ENCODE results near the gene PRTFDC1. TPM values are rescaled to one million over a fixed set of nuclear protein-coding genes. Genes with fewer than 3 reads are reported as not detected.

PRTFDC1 gene
- total and polyA plus RNA-seq, 2 donors (not counting 3 experiments of a cell fraction or from before 2014, with no cell fraction given) = 22.0 to 27.0 TPM

DNA sequence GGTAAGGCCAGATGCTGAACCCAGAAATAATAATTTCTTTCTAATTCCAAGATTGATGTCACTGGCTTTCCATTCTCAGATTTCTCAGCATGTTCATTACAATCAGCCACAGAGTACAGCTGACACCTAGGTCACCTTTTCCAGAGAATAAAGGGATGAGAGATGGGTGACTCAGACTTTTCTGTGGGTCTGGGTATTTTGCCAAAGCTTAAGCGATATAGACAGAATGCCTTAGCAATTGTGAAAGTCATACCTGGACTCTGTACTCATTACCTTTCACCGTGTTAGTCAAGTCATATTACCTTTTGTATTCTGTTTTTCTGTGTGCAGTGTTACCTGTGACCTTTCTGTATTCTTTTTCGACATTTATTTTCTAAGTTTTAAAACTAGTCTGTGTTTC is 10.6 kb upstream of the PRTFDC1 start:
- TF ChIP-seq EZH2 (IDR thresholded peaks at IDR 0.05; ENCODE audit: borderline replicate concordance, low read depth, low read length, severe bottlenecking) (no peak), JUN (IDR thresholded peaks at IDR 0.05; ENCODE audit: borderline replicate concordance, insufficient read depth, insufficient read length, low read depth) (no peak), GATA2 (IDR thresholded peaks at IDR 0.05; ENCODE audit: insufficient read depth, insufficient read length, low read depth, low read length) (no peak), MAX (IDR thresholded peaks at IDR 0.05; ENCODE audit: insufficient read depth, insufficient read length) (no peak)
- BruUV-seq (replicated peaks) = no TSS peak
- no peaks in the 10 kb centered on the region for H4K20me1 ChIP-seq (replicated peaks; ENCODE audit: control insufficient read depth, extremely low read depth, insufficient read depth, low read length)
- ChIA-PET POLR2A (interaction anchor here (0.6 kb wide), 1 partner anchor 9 kb away, joined by 3 read pairs; no protein-coding TSS in a partner anchor), CTCF (interaction anchor here (1.4 kb wide), 1 partner anchor 33 kb away, joined by 4 read pairs; no protein-coding TSS in a partner anchor)
- no peak overlapping the region for H3K9ac ChIP-seq (replicated peaks; ENCODE audit: extremely low read depth, insufficient read depth, low read length)
- H3K9me3 ChIP-seq (replicated peaks; ENCODE audit: control insufficient read depth, insufficient read depth, low read length) = no peaks in the 10 kb centered on the region
- H3K4me1 ChIP-seq (ENCODE audit: control insufficient read depth, extremely low read depth, insufficient read depth, low read length) = peaks cover 14% of the 10 kb centered on the region
- H3K4me3 ChIP-seq (replicated peaks in 1 of 3; ENCODE audit: insufficient read depth in 1 of 3, low read depth in 1 of 3, low read length in 3 of 3) = no peak overlapping the region
- dilution Hi-C loops (cut with MboI; ENCODE audit: extremely low pct_ligation_motif_present, low sequenced_read_pairs) = no loop called here
- no peak overlapping the region for H3K4me2 ChIP-seq (ENCODE audit: insufficient read depth, low read length)
- DNase-seq (ENCODE audit: low read depth, low spot score) = no peak
- no peak for FAIRE-seq
- no peaks in the 10 kb centered on the region for H3K27me3 ChIP-seq (ENCODE audit: control insufficient read depth in 2 of 2, insufficient read depth in 2 of 2, low read length in 2 of 2)
- no peak overlapping the region for H2AFZ ChIP-seq (ENCODE audit: low read depth, low read length)
- no peaks in the 10 kb centered on the region for H3K79me2 ChIP-seq (ENCODE audit: control insufficient read depth, insufficient read depth, low read length)
- H3K9me1 ChIP-seq (replicated peaks; ENCODE audit: control insufficient read depth, extremely low read depth, insufficient read depth, low read length) = no peaks in the 10 kb centered on the region
- no peak overlapping the region for H3K27ac ChIP-seq (ENCODE audit: insufficient read depth, low read depth, low read length)
- H3K36me3 ChIP-seq (ENCODE audit: control insufficient read depth in 2 of 2, extremely low read depth in 1 of 2, insufficient read depth in 2 of 2, low read length in 2 of 2) = no peaks in the 10 kb centered on the region
- intact Hi-C loops (cut with micrococcal nuclease) = no loop called here

DNA sequence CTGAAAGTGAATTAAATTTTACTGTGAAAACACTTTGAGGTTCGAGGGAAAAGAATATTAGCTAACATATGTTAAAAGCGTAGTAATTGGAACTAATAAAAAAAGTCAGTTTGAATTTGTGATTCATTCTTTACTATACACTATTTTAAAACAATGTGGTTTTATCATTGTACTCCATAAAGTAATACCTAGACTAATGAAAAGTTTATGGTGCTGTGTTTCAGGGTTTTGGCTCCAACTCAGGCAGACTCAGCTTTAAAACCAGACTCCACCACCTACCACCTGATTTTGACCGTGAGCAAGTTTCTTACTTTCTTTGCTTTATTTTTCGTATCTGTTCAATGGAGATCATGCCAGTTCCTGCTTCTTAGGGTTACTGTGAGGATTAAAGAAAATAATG is 9.2 kb upstream of the PRTFDC1 start:
- H3K9ac ChIP-seq (replicated peaks; ENCODE audit: extremely low read depth, insufficient read depth, low read length) = no peak overlapping the region
- no peaks in the 10 kb centered on the region for H3K9me1 ChIP-seq (replicated peaks; ENCODE audit: control insufficient read depth, extremely low read depth, insufficient read depth, low read length)
- DNase-seq (ENCODE audit: low read depth, low spot score) = no peak
- H3K27me3 ChIP-seq (ENCODE audit: control insufficient read depth in 2 of 2, insufficient read depth in 2 of 2, low read length in 2 of 2) = no peaks in the 10 kb centered on the region
- no peak overlapping the region for H3K4me2 ChIP-seq (ENCODE audit: insufficient read depth, low read length)
- CTCF ChIA-PET = interaction anchor here (0.7 to 0.8 kb wide), 2 partner anchors 9 to 60 kb away, joined by 3 to 4 read pairs; no protein-coding TSS in a partner anchor
- no peaks in the 10 kb centered on the region for H3K9me3 ChIP-seq (replicated peaks; ENCODE audit: control insufficient read depth, insufficient read depth, low read length)
- TF ChIP-seq, protein P1, sequence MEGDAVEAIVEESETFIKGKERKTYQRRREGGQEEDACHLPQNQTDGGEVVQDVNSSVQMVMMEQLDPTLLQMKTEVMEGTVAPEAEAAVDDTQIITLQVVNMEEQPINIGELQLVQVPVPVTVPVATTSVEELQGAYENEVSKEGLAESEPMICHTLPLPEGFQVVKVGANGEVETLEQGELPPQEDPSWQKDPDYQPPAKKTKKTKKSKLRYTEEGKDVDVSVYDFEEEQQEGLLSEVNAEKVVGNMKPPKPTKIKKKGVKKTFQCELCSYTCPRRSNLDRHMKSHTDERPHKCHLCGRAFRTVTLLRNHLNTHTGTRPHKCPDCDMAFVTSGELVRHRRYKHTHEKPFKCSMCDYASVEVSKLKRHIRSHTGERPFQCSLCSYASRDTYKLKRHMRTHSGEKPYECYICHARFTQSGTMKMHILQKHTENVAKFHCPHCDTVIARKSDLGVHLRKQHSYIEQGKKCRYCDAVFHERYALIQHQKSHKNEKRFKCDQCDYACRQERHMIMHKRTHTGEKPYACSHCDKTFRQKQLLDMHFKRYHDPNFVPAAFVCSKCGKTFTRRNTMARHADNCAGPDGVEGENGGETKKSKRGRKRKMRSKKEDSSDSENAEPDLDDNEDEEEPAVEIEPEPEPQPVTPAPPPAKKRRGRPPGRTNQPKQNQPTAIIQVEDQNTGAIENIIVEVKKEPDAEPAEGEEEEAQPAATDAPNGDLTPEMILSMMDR (IDR thresholded peaks at IDR 0.05; ENCODE audit: extremely low read depth in 1 of 2, insufficient read depth in 1 of 2, low read depth in 1 of 2, low read length in 2 of 2) = no peak
- no peak for TF ChIP-seq POLR2AphosphoS5 (IDR thresholded peaks at IDR 0.05; ENCODE audit: insufficient read depth, low read depth, low read length)
- TF ChIP-seq MYC (IDR thresholded peaks at IDR 0.05; ENCODE audit: low read depth, low read length) = no peak
- no peak for TF ChIP-seq POLR2A (IDR thresholded peaks at IDR 0.05; ENCODE audit: low read depth, low read length)
- no peaks in the 10 kb centered on the region for H3K36me3 ChIP-seq (ENCODE audit: control insufficient read depth in 2 of 2, extremely low read depth in 1 of 2, insufficient read depth in 2 of 2, low read length in 2 of 2)
- dilution Hi-C loops (cut with MboI; ENCODE audit: extremely low pct_ligation_motif_present, low sequenced_read_pairs) = no loop called here
- H3K27ac ChIP-seq (ENCODE audit: insufficient read depth, low read depth, low read length) = no peak overlapping the region
- peaks cover 17% of the 10 kb centered on the region for H3K4me1 ChIP-seq (ENCODE audit: control insufficient read depth, extremely low read depth, insufficient read depth, low read length)
- no peak overlapping the region for H3K4me3 ChIP-seq (replicated peaks in 1 of 3; ENCODE audit: insufficient read depth in 1 of 3, low read depth in 1 of 3, low read length in 3 of 3)
- no peak for FAIRE-seq
- intact Hi-C loops (cut with micrococcal nuclease) = no loop called here
- no TSS peak for BruUV-seq (replicated peaks)
- H3K79me2 ChIP-seq (ENCODE audit: control insufficient read depth, insufficient read depth, low read length) = no peaks in the 10 kb centered on the region
- H2AFZ ChIP-seq (ENCODE audit: low read depth, low read length) = no peak overlapping the region
- H4K20me1 ChIP-seq (replicated peaks; ENCODE audit: control insufficient read depth, extremely low read depth, insufficient read depth, low read length) = no peaks in the 10 kb centered on the region
- POLR2A ChIA-PET = no interaction called here

Measured in endothelial cell of umbilical vein (primary cell).